ENCODE results near the gene STRIP1.
"Not testable (repeated sequence)": the region's sequence is repeated elsewhere in the genome, so short reads cannot be mapped to it uniquely, and the experiment has no call there.

Gene STRIP1

GRCh38 chr1:110008971-110009565 lies 25.4 kb upstream of the STRIP1 start:
- no peak for DNase-seq (ENCODE audit: low read depth in 4 of 4, low spot score in 1 of 4)

GRCh38 chr1:110011527-110012041 lies 22.8 kb upstream of the STRIP1 start:
- no peak for DNase-seq (ENCODE audit: low read depth in 4 of 4, low spot score in 1 of 4)

- no peak for DNase-seq (ENCODE audit: low read depth in 4 of 4, low spot score in 1 of 4)
Measured at GRCh38 chr1:110012100-110012780, 22.2 kb upstream of the STRIP1 start.

- DNase-seq (ENCODE audit: low read depth in 4 of 4, low spot score in 1 of 4): no peak
Measured at GRCh38 chr1:110017792-110018191, 16.6 kb upstream of the STRIP1 start.

GRCh38 chr1:110018396-110018795 lies 16.0 kb upstream of the STRIP1 start:
- DNase-seq (ENCODE audit: low read depth in 4 of 4, low spot score in 1 of 4): no peak

GRCh38 chr1:110019770-110020169 lies 14.7 kb upstream of the STRIP1 start:
- no peak for DNase-seq (ENCODE audit: low read depth in 4 of 4, low spot score in 1 of 4)

GRCh38 chr1:110021285-110021684 lies 13.1 kb upstream of the STRIP1 start:
- no peak for DNase-seq (ENCODE audit: low read depth in 4 of 4, low spot score in 1 of 4)

GRCh38 chr1:110024613-110025012 lies 9.8 kb upstream of the STRIP1 start:
- DNase-seq (ENCODE audit: low read depth in 4 of 4, low spot score in 1 of 4): no peak

- not testable (repeated sequence) for DNase-seq (ENCODE audit: low read depth in 4 of 4, low spot score in 1 of 4)
Measured at GRCh38 chr1:110030687-110031086, 3.7 kb upstream of the STRIP1 start.

GRCh38 chr1:110032327-110032726 lies 2.1 kb upstream of the STRIP1 start:
- DNase-seq (ENCODE audit: low read depth in 4 of 4, low spot score in 1 of 4): no peak

- no peak for DNase-seq (ENCODE audit: low read depth in 4 of 4, low spot score in 1 of 4)
Measured at GRCh38 chr1:110033421-110033820, 1.0 kb upstream of the STRIP1 start.

GRCh38 chr1:110034040-110034450 lies 379 bp upstream of the STRIP1 start:
- DNase-seq (ENCODE audit: low read depth in 4 of 4, low spot score in 1 of 4): no peak

- no peak for DNase-seq (ENCODE audit: low read depth in 4 of 4, low spot score in 1 of 4)
Measured at GRCh38 chr1:110035236-110035752, 870 bp downstream of the STRIP1 start.

GRCh38 chr1:110038271-110038670 lies 3.8 kb downstream of the STRIP1 start:
- DNase-seq (ENCODE audit: low read depth in 4 of 4, low spot score in 1 of 4): no peak

GRCh38 chr1:110039641-110040040 lies 5.2 kb downstream of the STRIP1 start:
- DNase-seq (ENCODE audit: low read depth in 4 of 4, low spot score in 1 of 4): no peak

- DNase-seq (ENCODE audit: low read depth in 4 of 4, low spot score in 1 of 4): peak in 2 of 4 experiments; percentile 18 to 19
Measured at GRCh38 chr1:110040548-110040947, 6.1 kb downstream of the STRIP1 start.

GRCh38 chr1:110043016-110043415 lies 8.6 kb downstream of the STRIP1 start:
- DNase-seq (ENCODE audit: low read depth in 4 of 4, low spot score in 1 of 4): no peak

- DNase-seq (ENCODE audit: low read depth in 4 of 4, low spot score in 1 of 4): no peak
Measured at GRCh38 chr1:110047463-110047862, 13.0 kb downstream of the STRIP1 start.

GRCh38 chr1:110048240-110048639 lies 13.8 kb downstream of the STRIP1 start:
- DNase-seq (ENCODE audit: low read depth in 4 of 4, low spot score in 1 of 4): no peak

- DNase-seq (ENCODE audit: low read depth in 4 of 4, low spot score in 1 of 4): no peak
Measured at GRCh38 chr1:110048923-110049601, 14.6 kb downstream of the STRIP1 start.

- DNase-seq (ENCODE audit: low read depth in 4 of 4, low spot score in 1 of 4): no peak
Measured at GRCh38 chr1:110049801-110050601, 15.6 kb downstream of the STRIP1 start.
